Measurements from ENCODE around the gene SARDH. TPM values are rescaled to one million over a fixed set of nuclear protein-coding genes. Genes with fewer than 3 reads are reported as not detected.

The SARDH gene
- total RNA-seq, 1 donor from 2014 or later = 5.1 TPM

DNA sequence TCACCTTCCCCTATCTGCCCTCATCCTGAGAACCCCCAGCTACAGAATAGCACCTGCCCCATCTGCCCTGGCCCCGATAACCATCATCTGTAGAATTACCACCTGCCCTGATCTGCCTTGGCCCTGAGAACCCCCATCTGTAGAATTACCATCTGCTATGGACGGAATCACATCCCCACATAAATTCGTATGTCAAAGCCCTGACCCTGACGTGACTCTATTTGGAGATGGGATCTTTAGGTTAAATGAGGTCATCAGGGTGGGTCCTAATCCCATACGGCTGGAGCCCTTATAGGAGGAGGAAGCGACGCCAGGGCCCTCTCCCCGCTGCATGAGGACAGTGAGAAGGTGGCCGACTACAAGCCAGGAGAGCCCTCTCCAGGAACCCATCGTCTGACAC lies 32.6 kb downstream of the SARDH start:
- Mint-ChIP-seq H3K36me3 (ENCODE audit: insufficient read depth) (no peaks in the 10 kb centered on the region), H3K27ac (no peak overlapping the region), H3K27me3 (peaks cover 13% of the 10 kb centered on the region), H3K4me3 (ENCODE audit: low read depth) (no peak overlapping the region), H3K9me3 (ENCODE audit: low read depth) (no peaks in the 10 kb centered on the region), H3K4me1 (ENCODE audit: low read depth) (no peaks in the 10 kb centered on the region)
- TF ChIP-seq, protein P1, sequence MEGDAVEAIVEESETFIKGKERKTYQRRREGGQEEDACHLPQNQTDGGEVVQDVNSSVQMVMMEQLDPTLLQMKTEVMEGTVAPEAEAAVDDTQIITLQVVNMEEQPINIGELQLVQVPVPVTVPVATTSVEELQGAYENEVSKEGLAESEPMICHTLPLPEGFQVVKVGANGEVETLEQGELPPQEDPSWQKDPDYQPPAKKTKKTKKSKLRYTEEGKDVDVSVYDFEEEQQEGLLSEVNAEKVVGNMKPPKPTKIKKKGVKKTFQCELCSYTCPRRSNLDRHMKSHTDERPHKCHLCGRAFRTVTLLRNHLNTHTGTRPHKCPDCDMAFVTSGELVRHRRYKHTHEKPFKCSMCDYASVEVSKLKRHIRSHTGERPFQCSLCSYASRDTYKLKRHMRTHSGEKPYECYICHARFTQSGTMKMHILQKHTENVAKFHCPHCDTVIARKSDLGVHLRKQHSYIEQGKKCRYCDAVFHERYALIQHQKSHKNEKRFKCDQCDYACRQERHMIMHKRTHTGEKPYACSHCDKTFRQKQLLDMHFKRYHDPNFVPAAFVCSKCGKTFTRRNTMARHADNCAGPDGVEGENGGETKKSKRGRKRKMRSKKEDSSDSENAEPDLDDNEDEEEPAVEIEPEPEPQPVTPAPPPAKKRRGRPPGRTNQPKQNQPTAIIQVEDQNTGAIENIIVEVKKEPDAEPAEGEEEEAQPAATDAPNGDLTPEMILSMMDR (IDR thresholded peaks at IDR 0.05; ENCODE audit: unreplicated experiment) = no peak
- no peak for DNase-seq (ENCODE audit: low spot score, unreplicated experiment)

- no peaks in the 10 kb centered on the region for H3K4me1 Mint-ChIP-seq (ENCODE audit: low read depth)
- H3K4me3 Mint-ChIP-seq (ENCODE audit: low read depth) = no peak overlapping the region
- no peak for DNase-seq (ENCODE audit: low spot score, unreplicated experiment)
- TF ChIP-seq, protein P1 (IDR thresholded peaks at IDR 0.05; ENCODE audit: unreplicated experiment) = no peak
- no peaks in the 10 kb centered on the region for H3K9me3 Mint-ChIP-seq (ENCODE audit: low read depth)
- no peaks in the 10 kb centered on the region for H3K36me3 Mint-ChIP-seq (ENCODE audit: insufficient read depth)
- H3K27me3 Mint-ChIP-seq = peaks cover 13% of the 10 kb centered on the region
- H3K27ac Mint-ChIP-seq = no peak overlapping the region
These were observed 33.4 kb downstream of the SARDH start for GRCh38 chr9:133704711-133705181.

GRCh38 chr9:133703591-133704399 lies 34.4 kb downstream of the SARDH start:
- DNase-seq (ENCODE audit: low spot score, unreplicated experiment) = no peak
- no peaks in the 10 kb centered on the region for H3K9me3 Mint-ChIP-seq (ENCODE audit: low read depth)
- no peak overlapping the region for H3K4me3 Mint-ChIP-seq (ENCODE audit: low read depth)
- H3K36me3 Mint-ChIP-seq (ENCODE audit: insufficient read depth) = no peaks in the 10 kb centered on the region
- H3K27me3 Mint-ChIP-seq = peaks cover 13% of the 10 kb centered on the region
- no peak overlapping the region for H3K27ac Mint-ChIP-seq
- TF ChIP-seq, protein P1 (IDR thresholded peaks at IDR 0.05; ENCODE audit: unreplicated experiment) = no peak
- H3K4me1 Mint-ChIP-seq (ENCODE audit: low read depth) = no peaks in the 10 kb centered on the region

- TF ChIP-seq, protein P1 (IDR thresholded peaks at IDR 0.05; ENCODE audit: unreplicated experiment) = no peak
- H3K36me3 Mint-ChIP-seq (ENCODE audit: insufficient read depth) = no peaks in the 10 kb centered on the region
- no peaks in the 10 kb centered on the region for H3K9me3 Mint-ChIP-seq (ENCODE audit: low read depth)
- no peak overlapping the region for H3K27ac Mint-ChIP-seq
- no peak for DNase-seq (ENCODE audit: low spot score, unreplicated experiment)
- H3K4me3 Mint-ChIP-seq (ENCODE audit: low read depth) = no peak overlapping the region
- no peaks in the 10 kb centered on the region for H3K4me1 Mint-ChIP-seq (ENCODE audit: low read depth)
- peaks cover 13% of the 10 kb centered on the region for H3K27me3 Mint-ChIP-seq
These were observed 35.2 kb downstream of the SARDH start for GRCh38 chr9:133702798-133703590.

GRCh38 chr9:133701981-133702797 lies 36.0 kb downstream of the SARDH start:
- H3K4me1 Mint-ChIP-seq (ENCODE audit: low read depth) = no peaks in the 10 kb centered on the region
- TF ChIP-seq, protein P1 (IDR thresholded peaks at IDR 0.05; ENCODE audit: unreplicated experiment) = no peak
- H3K36me3 Mint-ChIP-seq (ENCODE audit: insufficient read depth) = no peaks in the 10 kb centered on the region
- H3K27me3 Mint-ChIP-seq = peaks cover 13% of the 10 kb centered on the region
- no peak for DNase-seq (ENCODE audit: low spot score, unreplicated experiment)
- no peaks in the 10 kb centered on the region for H3K9me3 Mint-ChIP-seq (ENCODE audit: low read depth)
- no peak overlapping the region for H3K4me3 Mint-ChIP-seq (ENCODE audit: low read depth)
- H3K27ac Mint-ChIP-seq = no peak overlapping the region
